Measurements from ENCODE around the gene SETD5. TPM values are rescaled to one million over a fixed set of nuclear protein-coding genes. Genes with fewer than 3 reads are reported as not detected.

Gene SETD5
- polyA plus RNA-seq, 1 donor (not counting 4 experiments of a cell fraction or from before 2014, with no cell fraction given): 37.8 TPM

DNA sequence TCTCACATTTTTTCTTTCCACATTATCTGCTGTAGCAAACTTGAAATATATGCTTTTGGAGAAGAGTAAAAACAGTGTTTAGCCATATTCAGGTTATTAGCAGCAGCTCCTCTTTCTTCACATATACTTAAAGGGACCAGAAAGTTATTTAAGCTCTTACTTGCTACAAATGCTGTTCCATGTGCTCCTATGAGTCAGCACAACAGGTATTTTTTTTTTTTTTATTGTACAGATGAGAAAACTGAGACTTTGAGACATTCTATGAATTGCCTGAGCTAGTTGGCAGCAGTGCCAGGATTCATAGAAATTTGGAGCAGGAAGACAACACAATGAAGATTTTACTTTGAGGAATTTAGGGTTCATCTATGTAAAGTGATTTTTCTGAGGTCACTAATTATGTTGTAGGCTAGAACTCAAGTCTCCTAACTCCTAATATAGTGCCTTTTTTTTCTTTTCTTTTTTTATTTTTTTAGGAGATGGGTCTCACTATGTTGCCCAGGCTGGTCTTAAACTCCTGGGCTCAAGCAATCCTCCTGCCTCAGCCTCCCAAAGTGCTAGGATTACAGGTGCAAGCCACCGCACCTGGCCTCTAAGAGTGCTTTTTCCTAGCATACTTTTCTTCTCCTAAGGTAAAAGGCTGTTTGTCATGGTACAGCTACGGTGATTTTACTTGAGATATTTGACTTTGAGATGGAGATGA lies 23.6 kb downstream of the SETD5 start:
- no peaks in the 10 kb centered on the region for H3K27me3 ChIP-seq (ENCODE audit: control insufficient read depth, extremely low read depth, insufficient read depth, low read length)
- DNase-seq (ENCODE audit: low read depth, low spot score) (no peak), FAIRE-seq (no peak)
- H3K9me3 ChIP-seq (ENCODE audit: control insufficient read depth, low read depth, low read length): no peaks in the 10 kb centered on the region
- H3K27ac ChIP-seq (ENCODE audit: control insufficient read depth, insufficient read depth, low read length): peak overlapping the region; percentile 66
- H3K9ac ChIP-seq (ENCODE audit: control insufficient read depth, extremely low read depth, insufficient read depth, low read length): peak overlapping the region; percentile 41
- H3K36me3 ChIP-seq (ENCODE audit: control insufficient read depth in 2 of 2, extremely low read depth in 1 of 2, insufficient read depth in 2 of 2, low read length in 2 of 2): no peaks in the 10 kb centered on the region
- peaks cover 84% of the 10 kb centered on the region for H3K79me2 ChIP-seq (ENCODE audit: control insufficient read depth, insufficient read depth, low read length)
- H3K4me2 ChIP-seq (ENCODE audit: control insufficient read depth, extremely low read depth, insufficient read depth, low read depth, low read length): peak overlapping the region; percentile 63
- no peak overlapping the region for H2AFZ ChIP-seq (ENCODE audit: control insufficient read depth, low read length)
- TF ChIP-seq EZH2 (IDR thresholded peaks at IDR 0.05; ENCODE audit: low read length): no peak
- TF ChIP-seq CTCF (optimal IDR thresholded peaks at IDR 0.05 in 1 of 3, IDR thresholded peaks at IDR 0.05 in 1 of 3, conservative IDR thresholded peaks at IDR 0.05 in 1 of 3; ENCODE audit: extremely low read depth in 1 of 3, insufficient read depth in 2 of 3, low read length in 3 of 3): no peak
- H3K4me1 ChIP-seq (ENCODE audit: control insufficient read depth, extremely low read depth, insufficient read depth, low read length): peaks cover 52% of the 10 kb centered on the region
- H4K20me1 ChIP-seq (ENCODE audit: control insufficient read depth, extremely low read depth, insufficient read depth, low read length): peaks cover 3% of the 10 kb centered on the region
- dilution Hi-C loops (cut with MboI; ENCODE audit: extremely low pct_ligation_motif_present, low sequenced_read_pairs): no loop called here
- H3K4me3 ChIP-seq (ENCODE audit: control insufficient read depth in 2 of 3, extremely low read depth in 1 of 3, insufficient read depth in 2 of 3, low read depth in 1 of 3, low read length in 3 of 3): peak overlapping the region in 2 of 3 experiments; percentile 6 to 23
- no peaks in the 10 kb centered on the region for H3K9me1 ChIP-seq (ENCODE audit: control insufficient read depth, extremely low read depth, insufficient read depth, low read length)

DNA sequence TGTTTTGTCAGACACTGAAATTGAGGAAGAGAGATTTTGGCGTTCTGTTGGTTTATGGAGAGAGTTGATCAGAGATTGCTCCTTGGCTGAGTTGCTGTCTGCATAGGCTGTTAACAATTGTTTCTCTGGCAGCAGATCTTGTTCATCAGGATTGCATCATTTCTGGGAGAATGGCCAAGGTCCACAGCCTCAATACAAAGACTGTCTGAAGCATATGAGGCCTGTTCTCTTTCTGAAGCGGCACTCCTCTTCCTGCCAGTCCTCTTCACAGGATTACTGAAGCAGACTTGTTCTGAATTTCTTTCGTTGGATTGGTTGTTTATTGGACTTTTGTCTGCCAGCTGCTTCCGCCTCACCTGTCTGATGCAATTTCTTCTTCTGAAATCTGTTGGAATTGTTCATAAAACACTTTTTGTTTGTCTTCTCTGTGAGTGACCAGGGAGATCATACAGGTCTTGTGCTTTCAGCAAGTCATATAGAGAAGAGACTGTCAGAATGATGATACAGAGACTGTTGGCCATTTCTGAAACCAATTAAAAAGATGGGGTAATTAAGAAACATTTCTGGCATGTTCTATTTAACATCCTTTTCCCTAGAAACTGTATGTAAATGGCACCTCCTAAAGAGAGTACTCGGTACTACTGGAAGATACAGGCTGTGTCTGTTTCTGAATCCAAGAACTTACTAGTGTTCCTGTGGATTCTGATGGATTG lies 25.5 kb downstream of the SETD5 start:
- peak; percentile 83 for DNase-seq (ENCODE audit: low read depth, low spot score)
- Histone ChIP-seq H3K27ac (ENCODE audit: control insufficient read depth, insufficient read depth, low read length) (peak overlapping the region; percentile 89), H3K9me3 (ENCODE audit: control insufficient read depth, low read depth, low read length) (no peaks in the 10 kb centered on the region), H3K27me3 (ENCODE audit: control insufficient read depth, extremely low read depth, insufficient read depth, low read length) (no peaks in the 10 kb centered on the region), H3K9ac (ENCODE audit: control insufficient read depth, extremely low read depth, insufficient read depth, low read length) (peak overlapping the region; percentile 67), H3K9me1 (ENCODE audit: control insufficient read depth, extremely low read depth, insufficient read depth, low read length) (no peaks in the 10 kb centered on the region), H3K79me2 (ENCODE audit: control insufficient read depth, insufficient read depth, low read length) (peaks cover 86% of the 10 kb centered on the region), H3K4me3 (ENCODE audit: control insufficient read depth in 2 of 3, extremely low read depth in 1 of 3, insufficient read depth in 2 of 3, low read depth in 1 of 3, low read length in 3 of 3) (peak overlapping the region in 2 of 3 experiments; percentile 43 to 54), H3K36me3 (ENCODE audit: control insufficient read depth in 2 of 2, extremely low read depth in 1 of 2, insufficient read depth in 2 of 2, low read length in 2 of 2) (peaks cover 4 to 10% of the 10 kb centered on the region in 2 experiments), H2AFZ (ENCODE audit: control insufficient read depth, low read length) (peak overlapping the region; percentile 20), H3K4me2 (ENCODE audit: control insufficient read depth, extremely low read depth, insufficient read depth, low read depth, low read length) (peak overlapping the region; percentile 82), H3K4me1 (ENCODE audit: control insufficient read depth, extremely low read depth, insufficient read depth, low read length) (peaks cover 45% of the 10 kb centered on the region), H4K20me1 (ENCODE audit: control insufficient read depth, extremely low read depth, insufficient read depth, low read length) (peaks cover 2% of the 10 kb centered on the region)
- peak; percentile 95 for FAIRE-seq
- TF ChIP-seq EZH2 (IDR thresholded peaks at IDR 0.05; ENCODE audit: low read length) (no peak), CTCF (optimal IDR thresholded peaks at IDR 0.05 in 1 of 3, IDR thresholded peaks at IDR 0.05 in 1 of 3, conservative IDR thresholded peaks at IDR 0.05 in 1 of 3; ENCODE audit: extremely low read depth in 1 of 3, insufficient read depth in 2 of 3, low read length in 3 of 3) (peak in 2 of 3 experiments; percentile 49 to 71)
- dilution Hi-C loops (cut with MboI; ENCODE audit: extremely low pct_ligation_motif_present, low sequenced_read_pairs): no loop called here
